HG02981 (cell line): ENCODE data around the gene TLR1.
A peak's percentile ranks its signal among the peaks of the same experiment; 100 is the strongest.
"Not testable (repeated sequence)": the region's sequence is repeated elsewhere in the genome, so short reads cannot be mapped to it uniquely, and the experiment has no call there.

Source experiments
- ATAC-seq: cut with Tn5 transposase; IDR thresholded peaks from one replicate; pipeline ENCODE4 v1.9.1; 2021; ENCODE audit warnings: mild to moderate bottlenecking, moderate library complexity; ENCODE audit not compliant: unreplicated experiment

TLR1 gene

GRCh38 chr4:38779790-38780189, 24.8 kb downstream of the TLR1 start:
- no peak for ATAC-seq

- not testable (repeated sequence) for ATAC-seq
Observed at GRCh38 chr4:38777925-38778324, 26.7 kb downstream of the TLR1 start.

DNA sequence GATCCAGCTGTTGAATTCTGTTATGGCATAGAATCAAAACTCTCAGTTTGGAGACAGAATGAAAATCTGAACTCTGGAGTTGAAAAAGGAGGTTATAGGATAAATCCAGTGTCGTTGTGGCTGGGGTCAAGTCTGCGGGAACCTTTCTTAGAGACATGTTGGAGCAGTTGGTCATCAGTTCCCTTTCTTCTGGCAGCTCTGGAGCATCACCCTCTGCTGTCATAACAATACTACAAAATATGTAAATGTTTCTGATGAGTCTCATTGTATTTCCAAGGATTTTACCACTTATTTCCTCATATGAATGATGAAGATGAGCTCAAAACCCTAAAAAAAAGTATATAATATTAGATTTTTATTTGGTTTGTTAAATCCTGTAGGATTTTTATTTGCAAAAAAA, 29.3 kb downstream of the TLR1 start:
- ATAC-seq = no peak

GRCh38 chr4:38774181-38774955, 30.2 kb downstream of the TLR1 start:
- ATAC-seq = no peak

DNA sequence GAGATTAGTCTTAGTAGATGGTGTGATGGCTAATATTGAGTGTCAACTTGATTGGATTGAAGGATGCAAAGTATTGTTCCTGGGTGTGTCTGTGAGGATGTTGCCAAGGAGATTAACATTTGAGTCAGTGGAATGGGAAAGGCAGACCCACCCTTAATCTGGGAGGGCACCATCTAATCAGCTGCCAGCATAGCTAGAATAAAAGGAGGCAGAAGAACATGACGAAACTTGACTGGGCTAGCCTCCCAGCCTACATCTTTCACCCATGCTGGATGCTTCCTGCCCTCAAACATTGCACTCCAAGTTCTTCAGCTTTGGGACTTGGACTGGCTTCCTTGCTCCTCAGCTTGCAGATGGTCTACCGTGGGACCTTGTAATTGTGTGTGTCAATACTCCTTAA, 34.3 kb downstream of the TLR1 start:
- not testable (repeated sequence) for ATAC-seq

- ATAC-seq = no peak
Observed at GRCh38 chr4:38769857-38770256, 34.7 kb downstream of the TLR1 start.

- ATAC-seq = no peak
Observed at GRCh38 chr4:38769441-38769840, 35.1 kb downstream of the TLR1 start.

DNA sequence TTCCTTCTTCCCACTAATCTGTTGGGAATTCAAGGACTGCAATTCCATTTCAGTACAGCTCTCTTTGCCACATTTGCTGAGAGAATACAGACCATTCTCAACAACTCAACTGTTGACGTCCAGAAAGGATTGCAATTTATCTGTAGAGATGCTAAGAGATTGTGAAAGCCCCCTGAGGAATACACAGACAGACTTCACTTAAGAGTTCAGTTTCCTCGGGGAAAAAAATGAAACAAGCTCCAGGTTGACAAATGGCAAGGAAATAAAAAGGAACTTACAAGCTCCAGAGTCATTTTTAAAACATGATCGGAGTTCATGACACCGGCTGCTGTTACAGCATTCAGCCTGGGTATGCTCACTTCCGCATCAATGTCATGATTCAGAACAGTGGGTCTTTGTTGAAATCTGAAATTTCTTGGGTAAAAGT, 35.6 kb downstream of the TLR1 start:
- ATAC-seq = no peak

GRCh38 chr4:38766940-38767339, 37.7 kb downstream of the TLR1 start:
- ATAC-seq = not testable (repeated sequence)

DNA sequence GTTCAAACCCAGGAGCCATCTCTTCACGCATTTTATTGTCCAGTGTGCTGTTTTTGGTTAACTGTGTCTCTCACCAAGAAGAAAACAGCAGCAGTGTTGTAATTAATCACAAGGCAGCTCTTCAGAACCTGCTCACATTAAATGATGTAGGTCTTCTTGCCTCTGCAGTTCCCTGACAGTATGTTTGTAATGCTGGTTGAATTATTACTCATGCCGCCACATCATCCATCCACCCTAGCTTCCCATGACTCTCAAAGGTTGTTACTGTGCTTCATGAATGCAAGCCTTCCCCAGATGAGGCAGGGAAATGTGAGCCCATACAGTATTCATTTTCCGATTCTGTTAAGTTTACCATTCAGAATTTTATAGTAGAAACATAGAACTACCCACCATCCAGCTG, 39.2 kb downstream of the TLR1 start:
- no peak for ATAC-seq

GRCh38 chr4:38764277-38764676, 40.3 kb downstream of the TLR1 start:
- no peak for ATAC-seq

DNA sequence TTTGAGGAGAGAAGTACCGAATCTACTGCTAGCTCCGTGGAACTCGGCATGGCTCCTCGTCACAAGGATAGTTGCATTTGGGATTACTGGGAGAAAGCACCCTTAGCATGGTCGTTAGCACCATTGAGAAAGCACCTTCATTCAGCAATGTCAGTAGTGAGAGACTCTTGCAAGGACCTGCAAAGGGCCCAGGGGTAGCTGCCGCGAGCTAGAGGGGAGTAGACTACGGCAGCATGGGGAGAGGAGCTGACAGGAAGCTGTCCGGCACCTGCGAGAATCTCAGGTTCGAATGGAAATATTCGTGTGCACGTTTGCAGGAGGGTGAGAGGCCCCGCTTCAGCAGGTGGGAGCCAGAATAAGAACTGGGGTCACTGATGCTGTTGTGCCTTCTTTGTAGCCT, 42.0 kb downstream of the TLR1 start:
- no peak for ATAC-seq

DNA sequence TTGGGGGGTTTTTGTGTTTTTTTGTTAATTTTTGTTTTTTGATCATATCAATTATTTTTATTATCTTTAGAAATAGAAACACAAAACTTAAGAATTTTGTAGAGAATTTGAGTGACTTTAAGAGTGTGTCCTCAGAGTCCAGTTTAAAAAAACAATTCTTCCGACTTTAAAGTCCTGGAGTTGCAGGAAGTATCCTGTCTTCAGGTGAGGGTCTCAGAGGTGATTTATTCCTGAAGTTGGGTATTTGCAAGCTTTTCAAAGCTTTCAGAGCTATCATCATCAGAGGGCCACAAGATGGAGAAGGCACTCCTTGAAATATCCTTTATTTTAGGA, 44.8 kb downstream of the TLR1 start:
- ATAC-seq = no peak

GRCh38 chr4:38759113-38759789, 45.3 kb downstream of the TLR1 start:
- no peak for ATAC-seq

GRCh38 chr4:38757945-38758600, 46.5 kb downstream of the TLR1 start:
- no peak for ATAC-seq

DNA sequence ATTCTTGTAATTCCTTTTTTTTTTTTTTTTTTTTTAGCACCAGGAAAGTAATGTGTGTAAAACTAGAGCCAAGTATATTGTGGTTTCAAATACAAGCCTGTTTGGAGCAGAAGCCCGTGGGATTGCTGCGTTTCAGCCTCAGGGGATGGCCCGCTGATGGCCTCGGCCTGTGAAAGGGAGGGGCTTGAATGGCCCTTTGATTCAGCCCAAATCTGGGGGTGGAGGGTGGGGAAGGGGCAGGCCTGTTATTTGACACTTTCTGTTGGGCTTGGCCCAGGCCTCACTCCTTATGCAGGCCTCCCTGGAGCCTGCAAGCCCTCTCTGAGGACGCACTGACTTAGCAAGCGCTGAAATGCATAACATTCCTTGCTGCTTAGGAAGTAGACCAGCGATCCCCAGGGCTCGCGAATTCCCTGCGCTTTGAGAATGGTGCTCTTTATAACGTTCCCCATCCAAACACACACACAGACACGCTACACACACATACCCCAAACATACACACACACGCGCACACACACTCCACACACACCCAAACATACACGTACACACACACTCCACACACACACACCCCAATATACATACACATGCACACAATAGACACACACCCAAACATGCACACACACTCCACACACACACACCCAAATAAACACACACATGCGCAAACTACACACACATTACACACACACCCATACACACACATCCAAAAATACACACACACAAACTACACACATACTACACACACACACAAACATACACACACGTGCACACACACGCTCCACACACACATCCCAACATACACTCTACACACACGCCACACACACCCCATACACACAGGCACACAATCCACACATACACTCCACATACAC, 51.4 kb downstream of the TLR1 start:
- no peak for ATAC-seq

GRCh38 chr4:38752372-38752940, 52.1 kb downstream of the TLR1 start:
- ATAC-seq = peak; percentile 98

GRCh38 chr4:38751341-38752010, 53.1 kb downstream of the TLR1 start:
- ATAC-seq = no peak

GRCh38 chr4:38749336-38749735, 55.3 kb downstream of the TLR1 start:
- ATAC-seq = no peak

DNA sequence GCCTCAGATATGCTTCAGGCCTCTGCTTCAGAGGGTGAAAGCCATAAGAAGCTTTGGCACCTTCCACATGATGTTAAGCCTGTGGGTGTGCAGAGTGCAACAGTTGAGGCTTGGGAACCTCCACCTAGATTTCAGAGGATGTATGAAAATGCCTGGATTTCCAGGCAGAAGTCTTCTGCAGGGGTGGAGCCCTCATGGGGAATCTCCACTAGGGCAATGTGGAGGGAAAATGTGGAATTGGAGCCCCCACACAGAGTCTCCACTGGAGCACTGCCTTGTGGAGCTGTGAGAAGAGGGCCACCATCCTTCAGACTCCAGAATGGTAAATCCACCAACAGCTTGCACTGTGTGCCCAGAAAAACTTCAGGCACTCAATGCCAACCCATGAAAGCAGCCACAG, 57.0 kb downstream of the TLR1 start:
- no peak for ATAC-seq
